Activated CD4-positive, alpha-beta T cell treated with anti-CD3 and anti-CD28 coated beads for 36 hours (primary cell): Measurements from ENCODE around the gene KPNA4. TPM values are rescaled to one million over a fixed set of nuclear protein-coding genes. Genes with fewer than 3 reads are reported as not detected.

Source experiments
- ATAC-seq: fragments of 200-7000 bp; cut with Tn5 transposase; one replicate; pipeline ENCODE4 v1.10.0; 2021; ENCODE audit warnings: mild to moderate bottlenecking, moderate library complexity
- CTCF ChIA-PET: fragments of 350-600 bp; sonication (Branson Sonifier 250); formaldehyde crosslinking; loops from one replicate; lab custom pipeline; 2021; ENCODE audit warnings: antibody characterized with exemption; lab: Charles Lee
- POLR2A ChIA-PET: fragments of 350-600 bp; sonication (Branson Sonifier 250); formaldehyde crosslinking; loops from one replicate; lab custom pipeline; 2021; ENCODE audit warnings: antibody characterized with exemption, inconsistent platforms; lab: Charles Lee
- DNase-seq: peaks from one replicate; pipeline ENCODE4 v3.0.0-alpha.2; 2020
- H3K27ac Mint-ChIP-seq: one replicate; pipeline ENCODE4 v1.8.0; 2021; ENCODE audit warnings: mixed read lengths
- H3K27me3 Mint-ChIP-seq: one replicate; pipeline ENCODE4 v1.8.0; 2021; ENCODE audit warnings: mixed read lengths
- H3K36me3 Mint-ChIP-seq: one replicate; pipeline ENCODE4 v1.8.0; 2021; ENCODE audit warnings: low read depth, mixed read lengths
- H3K4me1 Mint-ChIP-seq: one replicate; pipeline ENCODE4 v1.8.0; 2021; ENCODE audit warnings: mixed read lengths
- H3K4me3 Mint-ChIP-seq: one replicate; pipeline ENCODE4 v1.8.0; 2021; ENCODE audit warnings: mild to moderate bottlenecking, moderate library complexity, mixed read lengths
- H3K9me3 Mint-ChIP-seq: one replicate; pipeline ENCODE4 v1.8.0; 2021; ENCODE audit warnings: low read depth, mixed read lengths
- intact Hi-C, 2 experiments: fragments of 100-400 bp; cut with DNase I in 1 of 2; cut with micrococcal nuclease in 1 of 2; formaldehyde crosslinking; loops; one replicate each; pipeline versions ENCODE4 v1.14.2 to v1.15.1; 2022 to 2024; cut with DNase I, micrococcal nuclease
- total RNA-seq, 2 experiments: library from RNA; stranded (reverse); gene quantifications; one replicate each; pipeline ENCODE4 v1.2.3, GENCODE V29; 2021

KPNA4 gene
- total RNA-seq, 2 experiments from 2014 or later: 57.0 to 68.5 TPM

DNA sequence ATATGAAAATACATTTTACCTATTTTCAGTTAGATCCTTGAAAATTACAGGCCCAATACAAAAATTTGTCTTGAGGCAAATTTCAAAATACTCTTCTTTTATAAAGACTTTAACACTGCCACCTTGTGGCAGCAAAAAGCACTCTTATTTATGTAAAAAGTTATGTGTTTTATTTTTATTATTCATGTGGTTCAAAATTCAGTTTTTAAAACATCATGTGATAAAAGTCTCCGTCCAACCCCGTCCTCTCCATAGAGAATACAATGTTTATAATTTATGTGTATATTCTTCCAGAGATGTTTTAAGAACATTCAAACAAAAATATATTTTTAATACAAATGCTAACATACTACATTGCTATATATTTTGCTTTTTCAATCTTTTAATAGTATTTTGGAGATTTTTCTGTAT lies 78.9 kb downstream of the KPNA4 start:
- DNase-seq (no peak), ATAC-seq (no peak)
- Mint-ChIP-seq H3K36me3 (no peaks in the 10 kb centered on the region), H3K4me3 (no peak overlapping the region), H3K4me1 (peaks cover 3% of the 10 kb centered on the region), H3K9me3 (no peaks in the 10 kb centered on the region), H3K27me3 (peaks cover 6% of the 10 kb centered on the region), H3K27ac (no peak overlapping the region)
- intact Hi-C loops: loop anchor here (1.0 to 10.0 kb wide), 10 partner anchors 38 to 659 kb away; partner anchors contain the start of genes TRIM59 (in 2 of the 2) and C3orf80 (in 1 of the 2)
- CTCF ChIA-PET: interaction anchor here (0.7 to 2.0 kb wide), 4 partner anchors 13 to 838 kb away, joined by 3 to 6 read pairs (median 3); no protein-coding TSS in a partner anchor
- POLR2A ChIA-PET: no interaction called here

DNA sequence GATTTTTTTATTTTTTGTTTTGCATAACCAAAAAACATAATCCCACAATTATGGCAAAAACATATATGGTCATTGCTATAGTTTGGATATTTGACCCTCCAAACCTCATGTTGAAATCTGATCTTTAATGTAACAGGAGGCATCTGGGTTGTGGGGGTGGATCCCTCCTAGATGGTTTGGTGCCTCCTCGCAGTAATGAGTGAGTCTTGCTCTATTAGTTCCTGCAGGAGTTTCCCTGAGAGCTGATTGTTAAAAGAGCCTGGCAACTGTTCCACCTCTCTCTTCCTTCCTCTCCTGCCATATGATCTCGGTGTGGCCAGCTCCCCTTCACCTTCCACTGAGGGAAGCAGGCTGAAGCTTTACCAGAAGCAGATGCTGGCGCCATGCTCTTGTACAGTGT lies 82.6 kb downstream of the KPNA4 start:
- no peak overlapping the region for H3K4me3 Mint-ChIP-seq
- no peaks in the 10 kb centered on the region for H3K9me3 Mint-ChIP-seq
- intact Hi-C loops: loop anchor here in 1 of 2 experiments (10.0 kb wide), 1 partner anchor 258 kb away; the partner anchor contains the start of gene C3orf80
- peaks cover 6% of the 10 kb centered on the region for H3K27me3 Mint-ChIP-seq
- ATAC-seq (no peak), DNase-seq (no peak)
- no peak overlapping the region for H3K27ac Mint-ChIP-seq
- ChIA-PET POLR2A (no interaction called here), CTCF (interaction anchor here (0.6 kb wide), 1 partner anchor 329 kb away, joined by 3 read pairs; no protein-coding TSS in a partner anchor)
- no peaks in the 10 kb centered on the region for H3K36me3 Mint-ChIP-seq
- peaks cover 3% of the 10 kb centered on the region for H3K4me1 Mint-ChIP-seq

DNA sequence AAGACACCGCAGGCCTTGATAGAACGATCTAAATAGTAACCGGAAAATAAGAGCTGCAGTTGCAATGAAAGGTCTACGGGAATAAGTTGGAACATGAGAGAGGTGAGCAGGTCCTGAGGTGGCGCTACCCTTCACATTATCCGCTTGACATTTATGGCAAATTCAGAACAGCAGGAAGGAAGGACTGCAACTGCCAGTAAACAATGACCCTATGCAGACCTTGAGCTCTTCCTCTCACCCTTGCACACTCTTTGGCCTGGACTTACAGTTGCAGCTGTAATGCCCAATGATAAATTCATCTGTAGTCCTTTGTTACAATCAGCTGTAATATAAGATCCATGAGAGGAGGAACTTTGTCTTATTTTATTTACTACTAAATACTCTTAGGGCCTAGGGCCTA lies 83.5 kb downstream of the KPNA4 start:
- Mint-ChIP-seq H3K36me3 (no peaks in the 10 kb centered on the region), H3K9me3 (no peaks in the 10 kb centered on the region), H3K27ac (no peak overlapping the region), H3K4me1 (peaks cover 3% of the 10 kb centered on the region), H3K27me3 (peaks cover 6% of the 10 kb centered on the region), H3K4me3 (no peak overlapping the region)
- no peak for ATAC-seq
- intact Hi-C loops: loop anchor here in 1 of 2 experiments (10.0 kb wide), 1 partner anchor 257 kb away; the partner anchor contains the start of gene C3orf80
- ChIA-PET CTCF (interaction anchor here (0.6 to 1.3 kb wide), 5 partner anchors 24 to 1636 kb away, joined by 3 to 4 read pairs (median 4); no protein-coding TSS in a partner anchor), POLR2A (no interaction called here)
- DNase-seq: no peak

GRCh38 chr3:160480931-160481330 lies 84.4 kb downstream of the KPNA4 start:
- intact Hi-C loops: loop anchor here in 1 of 2 experiments (10.0 kb wide), 1 partner anchor 256 kb away; the partner anchor contains the start of gene C3orf80
- H3K27ac Mint-ChIP-seq: no peak overlapping the region
- H3K36me3 Mint-ChIP-seq: no peaks in the 10 kb centered on the region
- ChIA-PET POLR2A (interaction anchor here (0.6 kb wide), 1 partner anchor 147 kb away, joined by 6 read pairs; no protein-coding TSS in a partner anchor), CTCF (interaction anchor here (0.5 to 1.5 kb wide), 4 partner anchors 22 to 1635 kb away, joined by 3 to 4 read pairs (median 4); no protein-coding TSS in a partner anchor)
- H3K4me1 Mint-ChIP-seq: peaks cover 3% of the 10 kb centered on the region
- ATAC-seq: no peak
- peaks cover 6% of the 10 kb centered on the region for H3K27me3 Mint-ChIP-seq
- no peak overlapping the region for H3K4me3 Mint-ChIP-seq
- no peaks in the 10 kb centered on the region for H3K9me3 Mint-ChIP-seq
- DNase-seq: no peak

DNA sequence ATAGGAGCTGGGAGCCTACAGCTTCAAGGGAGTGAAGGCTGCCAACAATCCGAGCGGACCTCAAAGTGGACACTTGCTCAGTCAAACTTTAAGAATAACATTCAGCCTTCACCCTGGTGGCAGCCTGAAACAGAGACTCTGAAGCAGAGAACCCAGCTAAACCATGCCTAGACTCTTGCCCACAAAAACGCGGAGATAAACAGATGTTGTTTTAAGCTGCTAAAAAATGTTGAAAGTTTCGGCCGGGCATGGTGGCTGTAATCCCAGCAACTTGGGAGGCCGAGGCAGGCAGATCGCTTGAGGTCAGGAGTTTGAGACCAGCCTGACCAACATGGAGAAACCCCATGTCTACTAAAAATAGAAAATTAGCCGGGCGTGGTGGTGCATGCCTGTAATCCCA lies 86.0 kb downstream of the KPNA4 start:
- no peaks in the 10 kb centered on the region for H3K9me3 Mint-ChIP-seq
- CTCF ChIA-PET: no interaction called here
- no peak for DNase-seq
- peaks cover 6% of the 10 kb centered on the region for H3K27me3 Mint-ChIP-seq
- H3K27ac Mint-ChIP-seq: no peak overlapping the region
- H3K4me1 Mint-ChIP-seq: no peaks in the 10 kb centered on the region
- H3K4me3 Mint-ChIP-seq: no peak overlapping the region
- intact Hi-C loops: no loop called here
- no peak for ATAC-seq
- H3K36me3 Mint-ChIP-seq: no peaks in the 10 kb centered on the region
- POLR2A ChIA-PET: interaction anchor here (0.5 kb wide), 1 partner anchor 28 kb away, joined by 3 read pairs; no protein-coding TSS in a partner anchor

DNA sequence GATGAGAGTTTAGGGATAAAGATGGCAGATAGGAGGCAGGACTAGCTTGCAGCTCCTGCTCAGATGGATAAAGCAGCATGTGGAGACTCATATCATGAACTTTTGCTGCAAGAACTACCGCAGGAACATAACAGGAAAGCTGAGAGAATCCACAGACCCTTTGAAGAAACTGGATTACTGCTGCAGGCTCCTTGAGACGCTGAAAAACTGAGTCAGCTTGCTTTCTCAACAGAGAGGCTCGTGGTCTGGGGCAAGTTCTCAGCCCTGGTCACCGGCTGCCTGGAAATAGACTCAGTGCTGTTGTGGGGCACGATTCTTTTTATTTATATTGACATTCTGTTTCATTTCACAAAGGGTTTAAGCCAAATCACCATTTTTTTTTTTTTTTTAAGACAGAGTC lies 87.0 kb downstream of the KPNA4 start:
- ChIA-PET POLR2A (no interaction called here), CTCF (no interaction called here)
- H3K4me1 Mint-ChIP-seq: no peaks in the 10 kb centered on the region
- H3K36me3 Mint-ChIP-seq: no peaks in the 10 kb centered on the region
- ATAC-seq (no peak), DNase-seq (no peak)
- no peak overlapping the region for H3K27ac Mint-ChIP-seq
- H3K4me3 Mint-ChIP-seq: no peak overlapping the region
- no peaks in the 10 kb centered on the region for H3K9me3 Mint-ChIP-seq
- H3K27me3 Mint-ChIP-seq: peaks cover 3% of the 10 kb centered on the region
- intact Hi-C loops: no loop called here

- DNase-seq (no peak), ATAC-seq (no peak)
- intact Hi-C loops: no loop called here
- Mint-ChIP-seq H3K9me3 (no peaks in the 10 kb centered on the region), H3K36me3 (no peaks in the 10 kb centered on the region), H3K27me3 (peaks cover 3% of the 10 kb centered on the region), H3K27ac (no peak overlapping the region), H3K4me1 (no peaks in the 10 kb centered on the region), H3K4me3 (no peak overlapping the region)
- ChIA-PET POLR2A (no interaction called here), CTCF (no interaction called here)
These were observed 87.6 kb downstream of the KPNA4 start for GRCh38 chr3:160477750-160478149.

DNA sequence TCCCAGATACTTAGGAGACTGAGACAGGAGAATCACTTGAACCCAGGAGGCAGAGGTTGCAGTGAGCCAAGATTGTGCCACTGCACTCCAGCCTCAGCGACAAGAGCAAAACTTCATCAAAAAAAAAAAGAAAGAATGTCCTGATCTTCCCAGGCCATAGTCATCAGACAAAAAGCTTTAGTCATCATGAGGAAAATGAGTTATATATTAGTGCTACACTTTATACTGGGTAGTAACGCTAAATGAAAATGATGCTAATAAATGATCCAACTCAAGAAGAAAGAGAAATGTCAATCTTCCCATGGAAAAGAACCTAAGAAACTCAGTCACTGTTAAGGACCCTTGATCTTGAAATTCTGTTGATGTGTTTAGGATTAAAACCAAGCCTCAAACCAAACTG lies 89.5 kb downstream of the KPNA4 start:
- Mint-ChIP-seq H3K27me3 (peaks cover 8% of the 10 kb centered on the region), H3K4me1 (no peaks in the 10 kb centered on the region), H3K27ac (no peak overlapping the region), H3K9me3 (peaks cover 6% of the 10 kb centered on the region), H3K4me3 (no peak overlapping the region), H3K36me3 (no peaks in the 10 kb centered on the region)
- CTCF ChIA-PET: interaction anchor here (0.6 to 1.0 kb wide), 2 partner anchors 20 to 250 kb away, joined by 3 read pairs; no protein-coding TSS in a partner anchor
- ATAC-seq (no peak), DNase-seq (no peak)
- intact Hi-C loops: no loop called here
- POLR2A ChIA-PET: no interaction called here

- H3K27me3 Mint-ChIP-seq: peaks cover 8% of the 10 kb centered on the region
- peaks cover 9% of the 10 kb centered on the region for H3K9me3 Mint-ChIP-seq
- H3K27ac Mint-ChIP-seq: no peak overlapping the region
- POLR2A ChIA-PET: no interaction called here
- CTCF ChIA-PET: no interaction called here
- ATAC-seq (no peak), DNase-seq (no peak)
- intact Hi-C loops: no loop called here
- no peak overlapping the region for H3K4me3 Mint-ChIP-seq
- no peaks in the 10 kb centered on the region for H3K36me3 Mint-ChIP-seq
- no peaks in the 10 kb centered on the region for H3K4me1 Mint-ChIP-seq
These were observed 90.2 kb downstream of the KPNA4 start for GRCh38 chr3:160475153-160475552.

DNA sequence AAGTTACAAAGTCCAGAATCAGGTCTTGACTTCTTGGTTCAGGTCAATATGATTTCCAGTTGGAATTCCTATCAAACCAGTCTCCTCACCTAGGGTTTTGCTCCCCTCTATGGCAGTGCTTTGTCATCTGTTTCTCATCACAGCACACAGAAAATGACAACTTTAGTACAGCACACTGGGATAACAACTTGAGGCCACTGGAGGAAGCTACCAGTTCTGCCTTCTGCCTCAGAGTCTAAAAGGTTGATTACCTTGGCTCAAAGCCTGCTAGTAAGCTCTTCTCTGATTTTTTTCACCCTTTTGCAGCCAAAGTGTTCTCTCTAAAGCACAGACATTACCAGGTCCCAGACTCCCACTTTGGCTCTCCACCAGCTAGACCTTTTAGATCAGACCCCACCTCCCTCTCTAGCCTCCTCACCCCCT lies 90.9 kb downstream of the KPNA4 start:
- Mint-ChIP-seq H3K36me3 (peaks cover 2% of the 10 kb centered on the region), H3K4me1 (no peaks in the 10 kb centered on the region), H3K27me3 (peaks cover 8% of the 10 kb centered on the region), H3K27ac (no peak overlapping the region), H3K9me3 (peaks cover 15% of the 10 kb centered on the region), H3K4me3 (no peak overlapping the region)
- intact Hi-C loops: no loop called here
- ChIA-PET POLR2A (no interaction called here), CTCF (no interaction called here)
- no peak for DNase-seq
- ATAC-seq: no peak

DNA sequence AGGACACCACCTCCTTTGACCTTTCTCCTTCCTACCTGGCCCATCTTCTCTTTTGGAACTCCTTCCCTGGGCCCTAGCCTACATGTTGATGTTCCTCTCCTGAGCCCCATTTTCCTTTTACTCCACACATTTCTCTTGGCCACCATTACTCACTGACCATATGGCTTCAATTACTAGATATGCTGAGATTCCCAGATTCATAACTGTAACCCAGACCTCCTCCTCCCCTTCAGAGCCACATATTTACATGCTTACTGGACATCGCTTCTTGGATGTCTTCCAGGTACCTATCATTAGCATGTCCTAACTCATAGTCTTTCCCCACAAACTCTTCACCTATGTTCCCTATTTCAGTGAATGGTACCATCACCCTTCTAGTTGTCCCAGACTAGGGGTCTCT lies 91.4 kb downstream of the KPNA4 start:
- intact Hi-C loops: no loop called here
- ChIA-PET POLR2A (no interaction called here), CTCF (no interaction called here)
- H3K27me3 Mint-ChIP-seq: peaks cover 8% of the 10 kb centered on the region
- ATAC-seq (no peak), DNase-seq (no peak)
- H3K36me3 Mint-ChIP-seq: peaks cover 2% of the 10 kb centered on the region
- no peak overlapping the region for H3K4me3 Mint-ChIP-seq
- H3K27ac Mint-ChIP-seq: no peak overlapping the region
- H3K4me1 Mint-ChIP-seq: no peaks in the 10 kb centered on the region
- peaks cover 18% of the 10 kb centered on the region for H3K9me3 Mint-ChIP-seq

- no peaks in the 10 kb centered on the region for H3K4me1 Mint-ChIP-seq
- intact Hi-C loops: no loop called here
- ChIA-PET CTCF (no interaction called here), POLR2A (no interaction called here)
- H3K36me3 Mint-ChIP-seq: peaks cover 2% of the 10 kb centered on the region
- DNase-seq: no peak
- no peak overlapping the region for H3K4me3 Mint-ChIP-seq
- peaks cover 8% of the 10 kb centered on the region for H3K27me3 Mint-ChIP-seq
- H3K9me3 Mint-ChIP-seq: peaks cover 21% of the 10 kb centered on the region
- H3K27ac Mint-ChIP-seq: no peak overlapping the region
- no peak for ATAC-seq
These were observed 92.2 kb downstream of the KPNA4 start for GRCh38 chr3:160473221-160473620.
